Pons (tissue), 1 donor: ENCODE measurements around the gene GULP1.
A peak's percentile ranks its signal among the peaks of the same experiment; 100 is the strongest.
"Not testable (repeated sequence)": the region's sequence is repeated elsewhere in the genome, so short reads cannot be mapped to it uniquely, and the experiment has no call there.

Source experiments
- DNase-seq: peaks from one replicate; pipeline ENCODE4 v3.0.0-alpha.2; 2016; ENCODE audit warnings: low spot score

GULP1 gene

GRCh38 chr2:188291617-188292347, at the start of gene GULP1:
Gene GULP1 (plus strand): TSS chr2:188291874. CDS start chr2:188477703, 185,829 bp downstream.
- peak; percentile 35 for DNase-seq

GRCh38 chr2:188243381-188243780, 48.3 kb upstream of the GULP1 start:
- DNase-seq, result no peak

- no peak for DNase-seq
Measured at GRCh38 chr2:188244383-188244782, 47.3 kb upstream of the GULP1 start.

- no peak for DNase-seq
Measured at GRCh38 chr2:188245230-188245629, 46.4 kb upstream of the GULP1 start.

- DNase-seq, result no peak
Measured at GRCh38 chr2:188248513-188248912, 43.2 kb upstream of the GULP1 start.

- DNase-seq, result no peak
Measured at GRCh38 chr2:188251034-188251433, 40.6 kb upstream of the GULP1 start.

- no peak for DNase-seq
Measured at GRCh38 chr2:188256420-188256819, 35.3 kb upstream of the GULP1 start.

GRCh38 chr2:188265315-188265714, 26.4 kb upstream of the GULP1 start:
- no peak for DNase-seq

GRCh38 chr2:188267776-188268175, 23.9 kb upstream of the GULP1 start:
- DNase-seq, result no peak

- no peak for DNase-seq
Measured at GRCh38 chr2:188269004-188269403, 22.7 kb upstream of the GULP1 start.

- DNase-seq, result no peak
Measured at GRCh38 chr2:188272121-188272520, 19.6 kb upstream of the GULP1 start.

- no peak for DNase-seq
Measured at GRCh38 chr2:188274274-188274673, 17.4 kb upstream of the GULP1 start.

- DNase-seq, result no peak
Measured at GRCh38 chr2:188276255-188276654, 15.4 kb upstream of the GULP1 start.

- DNase-seq, result no peak
Measured at GRCh38 chr2:188277786-188278185, 13.9 kb upstream of the GULP1 start.

GRCh38 chr2:188278388-188279092, 13.1 kb upstream of the GULP1 start:
- no peak for DNase-seq

GRCh38 chr2:188279093-188279445, 12.6 kb upstream of the GULP1 start:
- DNase-seq, result no peak

- DNase-seq, result no peak
Measured at GRCh38 chr2:188280811-188281222, 10.9 kb upstream of the GULP1 start.

GRCh38 chr2:188282907-188283306, 8.8 kb upstream of the GULP1 start:
- no peak for DNase-seq

- DNase-seq, result not testable (repeated sequence)
Measured at GRCh38 chr2:188284251-188284650, 7.4 kb upstream of the GULP1 start.

- DNase-seq, result no peak
Measured at GRCh38 chr2:188285049-188285448, 6.6 kb upstream of the GULP1 start.

- no peak for DNase-seq
Measured at GRCh38 chr2:188285774-188286173, 5.9 kb upstream of the GULP1 start.

- no peak for DNase-seq
Measured at GRCh38 chr2:188291142-188291616, 495 bp upstream of the GULP1 start.
